Renal pelvis (tissue), 4 donors: ENCODE measurements around the gene CUL9. TPM values are rescaled to one million over a fixed set of nuclear protein-coding genes. Genes with fewer than 3 reads are reported as not detected.

Source experiments
- DNase-seq: peaks from one replicate; pipeline ENCODE4 v3.0.0-alpha.2; 2013
- polyA plus RNA-seq, 3 donors: library from polyadenylated mRNA; unstranded; fragments of 120-200 nt; gene quantifications; one replicate each; pipeline ENCODE4 v1.2.1, GENCODE V29; 2013; ENCODE audit not compliant: insufficient read length in 3 of 3

Gene CUL9
- polyA plus RNA-seq, 3 donors, result 34.3 to 52.2 (median 47.5) TPM

DNA sequence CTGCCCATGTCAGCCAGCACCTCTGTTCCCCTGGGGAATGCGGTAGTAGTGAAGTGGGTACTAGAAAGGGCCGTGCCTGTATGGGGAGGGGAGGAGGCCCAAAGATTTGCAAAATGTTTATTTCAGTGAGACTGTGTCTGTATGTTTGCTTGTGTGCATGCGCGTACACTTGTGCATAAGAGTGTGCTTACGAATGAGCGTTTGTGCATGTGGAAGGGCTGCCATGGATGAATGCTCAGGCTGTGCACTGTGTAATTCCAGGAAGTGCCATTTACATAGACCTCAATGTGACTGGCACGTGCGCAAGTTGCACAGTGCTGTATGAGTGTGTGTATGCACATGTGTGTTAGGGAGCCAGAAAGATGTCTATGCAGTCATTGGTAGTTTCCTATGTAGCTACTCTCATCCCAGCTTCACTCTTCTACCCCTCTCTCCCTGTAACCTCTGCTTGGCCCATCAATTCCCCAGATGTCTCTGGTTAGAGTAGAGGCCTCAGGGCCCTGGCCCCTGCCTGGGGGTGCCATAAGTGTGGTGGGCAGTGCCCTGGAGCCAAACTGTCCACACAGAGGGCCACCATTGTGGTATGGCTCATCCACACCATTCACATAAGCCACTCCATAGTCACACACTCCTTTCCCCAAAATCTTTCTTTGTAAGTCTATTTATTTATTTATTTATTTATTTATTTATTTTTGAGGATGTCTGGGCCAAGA, 89.3 kb downstream of the CUL9 start:
- no peak for DNase-seq

DNA sequence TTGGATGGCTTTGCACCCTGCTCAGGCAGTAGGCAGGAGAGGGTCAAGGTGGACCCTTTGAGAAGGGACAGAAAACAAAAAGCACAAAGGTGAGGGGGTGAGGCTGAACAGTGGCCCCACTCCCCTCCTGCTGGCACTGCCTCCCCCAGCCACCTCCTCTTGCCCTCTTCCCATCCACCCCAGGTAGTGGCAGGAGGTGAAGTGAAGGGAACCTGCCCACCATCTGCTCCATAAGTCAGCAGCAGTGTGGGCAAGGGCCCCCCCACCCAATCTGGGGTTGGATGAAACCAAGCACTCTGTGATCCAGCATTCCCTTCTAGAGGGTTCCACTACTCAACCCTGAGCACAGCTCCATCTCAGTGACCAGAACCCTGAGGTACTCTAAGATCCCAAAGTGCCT, 89.9 kb downstream of the CUL9 start:
- no peak for DNase-seq

DNA sequence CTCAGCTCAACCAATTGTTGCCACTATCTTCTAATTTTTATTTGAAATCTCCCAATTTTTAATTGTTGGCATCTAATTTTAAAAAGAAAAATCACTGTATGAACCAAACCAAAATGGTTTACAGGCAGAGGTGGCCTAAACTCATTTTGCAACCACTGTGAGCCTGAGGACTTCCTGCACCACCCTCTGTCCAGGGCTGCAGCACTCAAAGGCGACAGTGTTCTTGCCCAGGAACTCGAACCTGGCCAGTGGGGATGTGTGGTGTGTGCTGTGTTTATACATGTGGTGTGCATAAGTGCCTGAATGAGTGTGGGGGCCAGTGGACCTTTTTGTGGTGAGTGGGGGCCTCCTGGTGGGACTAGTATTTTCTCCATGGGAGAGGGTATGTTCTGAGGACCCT, 91.7 kb downstream of the CUL9 start:
- no peak for DNase-seq

Other genes starting within 250 kb of the CUL9 start
- 1 to 10 TPM in 2 of 3 donors, under 1 TPM in 1; 0.57 to 1.9 (median 1.5) TPM for gene GNMT, start 221.4 kb upstream of the CUL9 start, polyA plus RNA-seq
- 10 to 100 TPM; 27.8 to 35.3 (median 33.0) TPM for gene PEX6, start 203.0 kb upstream of the CUL9 start, polyA plus RNA-seq
- 10 to 100 TPM; 60.6 to 63.9 (median 62.5) TPM for gene PPP2R5D, start 197.6 kb upstream of the CUL9 start, polyA plus RNA-seq
- gene MEA1, start 168.2 kb upstream of the CUL9 start, polyA plus RNA-seq, result 100 to 1,000 TPM in 1 of 3 donors, 10 to 100 TPM in 2; 82.2 to 103 (median 85.9) TPM
- 100 to 1,000 TPM in 2 of 3 donors, 10 to 100 TPM in 1; 95.6 to 106 (median 106) TPM for gene KLHDC3, start 167.9 kb upstream of the CUL9 start, polyA plus RNA-seq
- 10 to 100 TPM; 54.1 to 59.7 (median 56.8) TPM for gene RRP36, start 160.6 kb upstream of the CUL9 start, polyA plus RNA-seq
- 10 to 100 TPM; 55.9 to 62.2 (median 59.2) TPM for gene CUL7, start 128.3 kb upstream of the CUL9 start, polyA plus RNA-seq
- gene MRPL2, start 122.8 kb upstream of the CUL9 start, polyA plus RNA-seq, result 10 to 100 TPM; 65.2 to 69.9 (median 69.9) TPM
- 10 to 100 TPM; 58.0 to 82.5 (median 78.5) TPM for gene KLC4, start 122.6 kb upstream of the CUL9 start, polyA plus RNA-seq
- gene PTK7, start 105.9 kb upstream of the CUL9 start, polyA plus RNA-seq, result 100 to 1,000 TPM; 229 to 267 (median 251) TPM
- gene SRF, start 10.9 kb upstream of the CUL9 start, polyA plus RNA-seq, result 10 to 100 TPM; 29.0 to 34.7 (median 32.5) TPM
- gene DNPH1, start 47.3 kb downstream of the CUL9 start, polyA plus RNA-seq, result 100 to 1,000 TPM in 1 of 3 donors, 10 to 100 TPM in 2; 65.6 to 104 (median 99.8) TPM
- gene TTBK1, start 61.3 kb downstream of the CUL9 start, polyA plus RNA-seq, result under 1 TPM; 0.36 to 0.47 (median 0.43) TPM
- gene SLC22A7, start 116.1 kb downstream of the CUL9 start, polyA plus RNA-seq, result under 1 TPM; 0.84 to 0.90 (median 0.86) TPM
- 1 to 10 TPM; 3.8 to 8.3 (median 8.1) TPM for gene CRIP3, start 126.6 kb downstream of the CUL9 start, polyA plus RNA-seq
- 10 to 100 TPM; 25.9 to 38.8 (median 32.9) TPM for gene ZNF318, start 187.5 kb downstream of the CUL9 start, polyA plus RNA-seq
- 10 to 100 TPM; 22.9 to 30.4 (median 28.9) TPM for gene ABCC10, start 245.3 kb downstream of the CUL9 start, polyA plus RNA-seq